ENCODE measurements around the gene PPP1R14B. TPM values are rescaled to one million over a fixed set of nuclear protein-coding genes. Genes with fewer than 3 reads are reported as not detected.

Gene PPP1R14B
- total RNA-seq, 4 donors from 2014 or later, result 78.7 to 101 (median 99.0) TPM

DNA sequence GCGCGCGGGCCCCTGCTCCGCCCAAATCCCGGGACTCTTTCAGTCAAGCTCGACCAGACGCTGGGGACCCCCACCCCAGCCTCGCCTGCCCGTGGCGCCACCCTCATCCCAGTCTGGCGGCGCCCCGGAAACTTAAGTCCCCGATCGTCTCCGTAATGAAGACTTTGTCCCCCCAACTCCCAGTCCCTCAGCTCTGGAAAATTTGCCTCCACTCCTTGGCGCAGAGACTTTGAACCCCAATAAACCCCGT, 4.9 kb upstream of the PPP1R14B start:
- H3K4me1 ChIP-seq, result peaks cover 0 to 77% (median 16%) of the 10 kb centered on the region in 4 donors
- TF ChIP-seq, protein P1, sequence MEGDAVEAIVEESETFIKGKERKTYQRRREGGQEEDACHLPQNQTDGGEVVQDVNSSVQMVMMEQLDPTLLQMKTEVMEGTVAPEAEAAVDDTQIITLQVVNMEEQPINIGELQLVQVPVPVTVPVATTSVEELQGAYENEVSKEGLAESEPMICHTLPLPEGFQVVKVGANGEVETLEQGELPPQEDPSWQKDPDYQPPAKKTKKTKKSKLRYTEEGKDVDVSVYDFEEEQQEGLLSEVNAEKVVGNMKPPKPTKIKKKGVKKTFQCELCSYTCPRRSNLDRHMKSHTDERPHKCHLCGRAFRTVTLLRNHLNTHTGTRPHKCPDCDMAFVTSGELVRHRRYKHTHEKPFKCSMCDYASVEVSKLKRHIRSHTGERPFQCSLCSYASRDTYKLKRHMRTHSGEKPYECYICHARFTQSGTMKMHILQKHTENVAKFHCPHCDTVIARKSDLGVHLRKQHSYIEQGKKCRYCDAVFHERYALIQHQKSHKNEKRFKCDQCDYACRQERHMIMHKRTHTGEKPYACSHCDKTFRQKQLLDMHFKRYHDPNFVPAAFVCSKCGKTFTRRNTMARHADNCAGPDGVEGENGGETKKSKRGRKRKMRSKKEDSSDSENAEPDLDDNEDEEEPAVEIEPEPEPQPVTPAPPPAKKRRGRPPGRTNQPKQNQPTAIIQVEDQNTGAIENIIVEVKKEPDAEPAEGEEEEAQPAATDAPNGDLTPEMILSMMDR (IDR thresholded peaks at IDR 0.05), result no peak
- peak; percentile 16 to 37 for TF ChIP-seq POLR2A (IDR thresholded peaks at IDR 0.05)
- no peaks in the 10 kb centered on the region for H3K9me3 ChIP-seq
- peaks cover 0 to 27% (median 0%) of the 10 kb centered on the region in 3 donors for H3K36me3 ChIP-seq
- no peak for DNase-seq
- no peaks in the 10 kb centered on the region for H3K27me3 ChIP-seq
- peak overlapping the region; percentile 77 to 99 (median 95) for H3K27ac ChIP-seq
- H3K4me3 ChIP-seq, result peak overlapping the region; percentile 75 to 99 (median 85)

DNA sequence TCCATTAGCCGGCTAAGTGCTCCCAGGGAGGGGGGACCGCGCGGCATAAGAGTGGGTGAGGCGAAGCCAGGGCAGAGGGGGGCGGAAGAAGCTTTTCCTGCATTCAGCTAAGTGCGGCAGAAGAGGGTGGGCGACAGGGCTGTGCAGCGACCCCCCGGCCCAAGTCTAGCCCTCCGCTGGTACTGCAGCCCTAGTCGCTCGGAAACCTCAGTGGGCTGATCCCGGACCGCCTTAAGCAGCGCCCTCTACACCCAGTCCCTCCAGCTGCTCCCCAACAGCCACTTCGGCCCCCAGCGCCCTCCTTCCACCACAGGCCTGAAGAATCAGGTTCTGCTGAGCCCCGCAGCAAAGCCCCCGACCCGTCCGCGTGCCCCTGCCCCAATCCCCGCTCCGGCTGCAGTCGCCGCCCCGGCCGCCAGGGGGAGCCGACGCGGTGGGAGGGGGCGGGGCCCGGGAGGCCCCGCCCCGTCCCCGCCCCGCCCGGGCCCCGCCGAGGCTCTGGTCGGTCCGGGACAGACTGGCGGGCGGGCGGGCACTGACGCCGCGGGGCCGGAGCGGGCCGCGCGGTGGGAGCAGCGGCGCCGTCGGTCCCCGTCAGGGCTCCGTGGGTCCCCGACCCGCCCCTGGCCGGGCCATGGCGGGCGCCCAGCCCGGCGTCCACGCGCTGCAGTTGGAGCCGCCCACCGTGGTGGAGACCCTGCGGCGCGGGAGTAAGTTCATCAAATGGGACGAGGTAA, 4.4 kb upstream of the PPP1R14B start, which contains the start of gene PLCB3:
Gene PLCB3 (plus strand): TSS at position 515 of the 737 bp plus-strand sequence. CDS start 120 bp downstream, at position 635.
- Histone ChIP-seq H3K9me3 (no peaks in the 10 kb centered on the region), H3K4me3 (peak within 1 kb of the TSS; percentile 75 to 99 (median 85)), H3K27me3 (no peaks in the 10 kb centered on the region), H3K4me1 (peaks cover 0 to 72% (median 16%) of the 10 kb centered on the region in 4 donors), H3K36me3 (peaks cover 0 to 22% (median 0%) of the 10 kb centered on the region in 3 donors), H3K27ac (peak within 1 kb of the TSS; percentile 77 to 99 (median 95))
- TF ChIP-seq, protein P1 (IDR thresholded peaks at IDR 0.05), result peak; percentile 53 to 95 (median 85)
- TF ChIP-seq POLR2A (IDR thresholded peaks at IDR 0.05), result peak in 1 of 2 donors; percentile 94
- DNase-seq, result peak; percentile 53 to 84 (median 76)

DNA sequence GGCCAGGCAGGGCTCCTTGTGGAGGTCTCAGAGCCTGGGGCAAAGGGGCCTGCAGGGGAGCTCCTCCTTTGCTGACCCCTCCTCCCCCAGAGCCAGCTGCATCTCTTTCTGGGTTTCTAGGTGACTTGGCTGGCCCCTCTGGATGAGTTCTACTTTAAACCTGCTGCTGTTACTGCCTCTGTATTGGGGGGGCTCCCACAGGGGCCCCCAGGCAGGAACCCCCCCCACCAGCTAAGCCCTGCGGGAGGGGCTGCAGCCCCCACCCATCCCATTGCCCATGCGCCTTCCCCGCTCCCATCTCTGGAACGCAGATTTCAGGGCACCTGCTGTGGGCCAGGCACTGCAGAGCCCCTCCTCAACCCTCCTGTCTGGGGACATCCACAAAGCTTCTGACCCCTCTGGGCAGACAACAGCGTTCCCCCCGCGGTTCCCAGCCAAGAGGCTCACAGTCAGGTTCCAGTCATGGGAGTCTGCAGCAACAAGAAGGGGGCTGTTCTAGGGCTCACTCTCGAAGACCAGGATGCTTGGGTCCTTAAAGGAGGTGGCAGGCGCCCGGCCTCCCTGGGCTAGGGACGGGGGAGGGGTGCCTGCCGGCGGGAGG, 3.8 kb upstream of the PPP1R14B start:
- Histone ChIP-seq H3K4me1 (peaks cover 0 to 69% (median 18%) of the 10 kb centered on the region in 4 donors), H3K36me3 (peaks cover 0 to 16% (median 0%) of the 10 kb centered on the region in 3 donors), H3K27ac (peak overlapping the region in 3 of 4 donors; percentile 77 to 99 (median 95)), H3K27me3 (no peaks in the 10 kb centered on the region), H3K9me3 (no peaks in the 10 kb centered on the region), H3K4me3 (peak overlapping the region; percentile 75 to 99 (median 85))
- TF ChIP-seq POLR2A (IDR thresholded peaks at IDR 0.05), result no peak
- TF ChIP-seq, protein P1 (IDR thresholded peaks at IDR 0.05), result no peak
- no peak for DNase-seq

DNA sequence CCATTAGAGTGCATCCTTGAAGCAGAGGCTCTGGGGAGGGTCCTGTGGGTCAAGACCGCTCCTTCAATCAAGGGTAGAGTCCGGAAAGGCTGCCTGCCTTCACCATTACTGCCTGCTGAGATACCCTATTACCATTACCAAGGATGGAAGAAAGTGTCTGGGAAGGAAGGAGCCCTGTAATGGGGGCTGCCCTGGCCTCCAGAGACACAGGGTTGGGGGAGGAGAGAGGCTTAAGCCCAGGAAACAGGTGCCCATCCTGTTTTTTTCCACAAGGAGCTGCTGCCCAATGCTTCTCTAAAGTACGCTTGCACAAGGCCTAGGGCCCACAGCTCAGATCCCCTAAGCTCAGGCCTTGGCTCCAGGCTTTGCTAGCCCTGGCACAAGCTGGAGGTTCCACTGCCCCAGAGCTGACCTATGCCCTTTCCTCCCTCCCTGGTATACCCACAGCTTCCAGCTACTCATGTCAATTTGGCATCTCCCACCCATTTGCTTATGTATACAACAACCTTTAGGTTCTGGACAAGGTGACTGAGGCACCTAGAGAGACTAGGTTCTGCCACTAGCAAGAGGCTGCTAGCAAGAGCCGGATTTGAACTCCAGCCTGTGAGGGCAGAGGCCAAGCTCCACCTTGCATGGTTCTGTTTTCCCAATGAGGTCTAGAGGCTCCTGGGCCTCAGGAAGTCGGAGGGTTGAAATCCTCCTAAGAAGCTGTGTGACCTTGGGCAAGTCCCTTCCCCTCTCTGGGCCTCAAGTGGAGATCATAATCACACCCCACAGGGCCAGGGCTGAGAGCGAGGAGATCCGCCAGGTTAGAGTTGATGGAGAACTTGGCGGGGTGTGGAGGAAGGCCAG, 3.0 kb upstream of the PPP1R14B start:
- no peak for DNase-seq
- TF ChIP-seq, protein P1 (IDR thresholded peaks at IDR 0.05), result no peak
- no peak for TF ChIP-seq POLR2A (IDR thresholded peaks at IDR 0.05)
- Histone ChIP-seq H3K36me3 (peaks cover 0 to 9% (median 0%) of the 10 kb centered on the region in 3 donors), H3K4me3 (no peak overlapping the region), H3K27ac (peak overlapping the region in 1 of 4 donors; percentile 4), H3K27me3 (no peaks in the 10 kb centered on the region), H3K4me1 (peaks cover 0 to 69% (median 23%) of the 10 kb centered on the region in 4 donors), H3K9me3 (no peaks in the 10 kb centered on the region)

DNA sequence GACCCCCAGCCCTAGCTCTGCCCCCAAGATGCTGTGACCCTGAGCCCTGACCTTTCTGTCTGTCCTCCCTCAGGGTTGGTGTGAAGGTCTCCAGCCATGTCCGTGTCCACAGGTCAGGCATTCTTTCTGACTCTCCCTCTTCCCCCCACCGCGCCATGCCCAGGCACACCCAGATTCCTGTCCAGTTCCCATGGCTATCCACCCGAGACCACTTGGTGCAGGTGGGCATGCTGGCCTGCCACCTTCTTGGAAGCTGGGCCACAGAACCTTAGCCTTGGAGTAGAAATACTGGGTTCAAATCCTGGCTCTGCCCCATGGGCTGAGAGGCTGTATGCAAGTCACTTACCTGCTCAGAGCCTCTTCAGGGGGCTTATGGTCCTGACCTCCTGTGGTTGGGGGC, 2.3 kb upstream of the PPP1R14B start:
- Histone ChIP-seq H3K4me3 (no peak overlapping the region), H3K27ac (peak overlapping the region in 1 of 4 donors; percentile 4), H3K27me3 (no peaks in the 10 kb centered on the region), H3K9me3 (no peaks in the 10 kb centered on the region), H3K4me1 (peaks cover 0 to 64% (median 24%) of the 10 kb centered on the region in 4 donors), H3K36me3 (peaks cover 0 to 5% (median 0%) of the 10 kb centered on the region in 3 donors)
- no peak for TF ChIP-seq POLR2A (IDR thresholded peaks at IDR 0.05)
- TF ChIP-seq, protein P1 (IDR thresholded peaks at IDR 0.05), result no peak
- DNase-seq, result no peak

Measured in Peyer's patch (tissue), 4 donors.